GM23248 (cell line): ENCODE results near the gene LIMCH1.

ENCODE experiments used
- EZH2 ChIP-seq: fragments of 200-600 bp; sonication (generic); IDR thresholded peaks from 2 replicates; pipeline ENCODE4 v1.6.1; 2018; ENCODE audit warnings: antibody characterized with exemption, mild to moderate bottlenecking; ENCODE audit not compliant: insufficient read depth, poor library complexity, severe bottlenecking
- EZH2phosphoT487 ChIP-seq: fragments of 200-600 bp; sonication (generic); IDR thresholded peaks from 2 replicates; pipeline ENCODE4 v1.6.1; 2018; ENCODE audit warnings: antibody characterized with exemption, moderate library complexity, mild to moderate bottlenecking, low read depth; ENCODE audit not compliant: insufficient read depth

DNA sequence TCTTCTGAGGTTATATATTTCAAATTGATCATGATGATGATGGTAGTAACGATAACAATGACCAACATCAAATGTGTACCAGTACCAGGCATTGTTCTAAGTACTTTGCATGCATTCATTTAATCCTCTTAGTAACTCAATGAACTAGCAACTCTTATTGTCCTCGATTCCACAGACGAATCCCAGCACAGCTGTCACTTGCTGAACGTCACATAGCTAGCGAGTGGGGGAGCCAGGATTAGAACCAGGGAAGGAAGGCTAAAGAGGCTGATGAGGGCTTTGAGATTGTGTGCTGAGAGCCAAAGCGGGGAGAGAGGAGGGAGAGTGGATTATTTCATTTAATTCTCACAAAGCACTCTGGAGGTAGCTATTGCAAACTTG is 106.9 kb downstream of the LIMCH1 start:
- no peak for TF ChIP-seq EZH2
- TF ChIP-seq EZH2phosphoT487 = no peak
